Measurements from ENCODE around the gene MCUB. TPM values are rescaled to one million over a fixed set of nuclear protein-coding genes. Genes with fewer than 3 reads are reported as not detected.
A peak's percentile ranks its signal among the peaks of the same experiment; 100 is the strongest.

Gene MCUB
- total RNA-seq, 2 donors from 2014 or later = 1.00 to 5.2 TPM

DNA sequence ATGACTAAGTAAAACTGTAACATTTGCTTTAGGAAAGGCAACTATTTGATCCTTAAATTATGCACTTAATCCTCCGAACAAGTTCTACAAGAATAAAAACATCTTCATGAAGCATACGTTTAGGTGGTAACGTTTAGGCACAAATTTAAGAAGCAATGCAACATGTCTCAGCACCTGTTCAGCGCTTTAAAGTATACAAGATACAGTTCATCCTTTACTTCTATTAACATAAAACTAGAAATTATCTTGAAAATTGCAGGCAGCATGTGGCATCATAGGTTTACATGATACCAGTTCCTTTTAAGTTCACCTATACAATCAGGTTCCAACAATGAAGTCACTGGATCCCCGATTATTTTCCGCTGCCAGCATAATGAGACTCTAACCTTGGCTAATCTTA is 168.3 kb downstream of the MCUB start:
- H3K27ac ChIP-seq (ENCODE audit: low read depth, low read length) = no peak overlapping the region
- peaks cover 11% of the 10 kb centered on the region for H3K36me3 Mint-ChIP-seq (ENCODE audit: low read depth)
- H3K4me1 Mint-ChIP-seq = peaks cover 15% of the 10 kb centered on the region

GRCh38 chr4:109729117-109729717 is 169.2 kb downstream of the MCUB start:
- Histone ChIP-seq H3K4me3 (ENCODE audit: low read length) (peak overlapping the region; percentile 96), H3K4me1 (ENCODE audit: control insufficient read depth, insufficient read depth, low read length) (no peaks in the 10 kb centered on the region), H3K9me3 (ENCODE audit: control insufficient read depth, low read length) (no peaks in the 10 kb centered on the region), H3K9ac (ENCODE audit: extremely low read depth, low read length, poor library complexity, severe bottlenecking) (peak overlapping the region; percentile 58), H3K27ac (ENCODE audit: low read depth, low read length) (no peak overlapping the region), H3K27me3 (ENCODE audit: control insufficient read depth, insufficient read depth, low read length, poor library complexity, severe bottlenecking) (no peaks in the 10 kb centered on the region), H3K36me3 (ENCODE audit: control insufficient read depth, insufficient read depth, low read length) (no peaks in the 10 kb centered on the region)
- Mint-ChIP-seq H3K27me3 (ENCODE audit: insufficient read depth) (no peaks in the 10 kb centered on the region), H3K9me3 (no peaks in the 10 kb centered on the region), H3K4me3 (peak overlapping the region; percentile 91), H3K27ac (peak overlapping the region; percentile 95), H3K36me3 (ENCODE audit: low read depth) (peaks cover 7% of the 10 kb centered on the region), H3K4me1 (peaks cover 15% of the 10 kb centered on the region)
- 1 to 3% methylated on average over 13 to 24 of the region's 25 CpGs for WGBS, 2 experiments (ENCODE audit: insufficient coverage in 1 of 2, insufficient read length in 1 of 2)
- TF ChIP-seq, protein P1, sequence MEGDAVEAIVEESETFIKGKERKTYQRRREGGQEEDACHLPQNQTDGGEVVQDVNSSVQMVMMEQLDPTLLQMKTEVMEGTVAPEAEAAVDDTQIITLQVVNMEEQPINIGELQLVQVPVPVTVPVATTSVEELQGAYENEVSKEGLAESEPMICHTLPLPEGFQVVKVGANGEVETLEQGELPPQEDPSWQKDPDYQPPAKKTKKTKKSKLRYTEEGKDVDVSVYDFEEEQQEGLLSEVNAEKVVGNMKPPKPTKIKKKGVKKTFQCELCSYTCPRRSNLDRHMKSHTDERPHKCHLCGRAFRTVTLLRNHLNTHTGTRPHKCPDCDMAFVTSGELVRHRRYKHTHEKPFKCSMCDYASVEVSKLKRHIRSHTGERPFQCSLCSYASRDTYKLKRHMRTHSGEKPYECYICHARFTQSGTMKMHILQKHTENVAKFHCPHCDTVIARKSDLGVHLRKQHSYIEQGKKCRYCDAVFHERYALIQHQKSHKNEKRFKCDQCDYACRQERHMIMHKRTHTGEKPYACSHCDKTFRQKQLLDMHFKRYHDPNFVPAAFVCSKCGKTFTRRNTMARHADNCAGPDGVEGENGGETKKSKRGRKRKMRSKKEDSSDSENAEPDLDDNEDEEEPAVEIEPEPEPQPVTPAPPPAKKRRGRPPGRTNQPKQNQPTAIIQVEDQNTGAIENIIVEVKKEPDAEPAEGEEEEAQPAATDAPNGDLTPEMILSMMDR (conservative IDR thresholded peaks at IDR 0.05) = no peak
- no peak for DNase-seq

More for the DNA sequence above, 168.3 kb downstream of the MCUB start:
- Histone ChIP-seq H3K36me3 (ENCODE audit: control insufficient read depth, insufficient read depth, low read length) (peaks cover 2% of the 10 kb centered on the region), H3K27me3 (ENCODE audit: control insufficient read depth, insufficient read depth, low read length, poor library complexity, severe bottlenecking) (no peaks in the 10 kb centered on the region), H3K9me3 (ENCODE audit: control insufficient read depth, low read length) (no peaks in the 10 kb centered on the region), H3K9ac (ENCODE audit: extremely low read depth, low read length, poor library complexity, severe bottlenecking) (peak overlapping the region; percentile 58), H3K4me3 (ENCODE audit: low read length) (peak overlapping the region; percentile 96), H3K4me1 (ENCODE audit: control insufficient read depth, insufficient read depth, low read length) (no peaks in the 10 kb centered on the region)
- TF ChIP-seq, protein P1 (conservative IDR thresholded peaks at IDR 0.05) = no peak
- 81 to 82% methylated on average over 4 to 6 of the region's 6 CpGs for WGBS, 2 experiments (ENCODE audit: insufficient coverage in 1 of 2, insufficient read length in 1 of 2)
- no peak overlapping the region for H3K27ac Mint-ChIP-seq
- no peak for DNase-seq
- H3K27me3 Mint-ChIP-seq (ENCODE audit: insufficient read depth) = no peaks in the 10 kb centered on the region
- H3K4me3 Mint-ChIP-seq = peak overlapping the region; percentile 91
- no peaks in the 10 kb centered on the region for H3K9me3 Mint-ChIP-seq

- Mint-ChIP-seq H3K27ac (peak within 1 kb of the TSS; percentile 95), H3K36me3 (ENCODE audit: low read depth) (peaks cover 7% of the 10 kb centered on the region), H3K4me3 (peak within 1 kb of the TSS; percentile 91), H3K4me1 (peaks cover 15% of the 10 kb centered on the region), H3K9me3 (no peaks in the 10 kb centered on the region), H3K27me3 (ENCODE audit: insufficient read depth) (no peaks in the 10 kb centered on the region)
- Histone ChIP-seq H3K27ac (ENCODE audit: low read depth, low read length) (no peak within 1 kb of the TSS), H3K9ac (ENCODE audit: extremely low read depth, low read length, poor library complexity, severe bottlenecking) (peak within 1 kb of the TSS; percentile 58), H3K36me3 (ENCODE audit: control insufficient read depth, insufficient read depth, low read length) (no peaks in the 10 kb centered on the region), H3K4me1 (ENCODE audit: control insufficient read depth, insufficient read depth, low read length) (no peaks in the 10 kb centered on the region), H3K9me3 (ENCODE audit: control insufficient read depth, low read length) (no peaks in the 10 kb centered on the region), H3K4me3 (ENCODE audit: low read length) (peak within 1 kb of the TSS; percentile 96), H3K27me3 (ENCODE audit: control insufficient read depth, insufficient read depth, low read length, poor library complexity, severe bottlenecking) (no peaks in the 10 kb centered on the region)
- 0% methylated on average over 17 to 83 of the region's 83 CpGs for WGBS, 2 experiments (ENCODE audit: insufficient coverage in 1 of 2, insufficient read length in 1 of 2)
- DNase-seq = peak; percentile 96
- TF ChIP-seq, protein P1 (conservative IDR thresholded peaks at IDR 0.05) = peak; percentile 15
Observed at GRCh38 chr4:109729718-109730618, 169.9 kb downstream of the MCUB start, which contains the start of gene PLA2G12A. Gene PLA2G12A (minus strand): TSS chr4:109730070. CDS start chr4:109729809, 261 bp downstream.

Data from endodermal cell (in vitro differentiated cells).